Psoas muscle (tissue), 8 donors: Measurements from ENCODE around the gene TRIM22. TPM values are rescaled to one million over a fixed set of nuclear protein-coding genes. Genes with fewer than 3 reads are reported as not detected.

ENCODE experiments used
- ATAC-seq, 4 donors: fragments of 200-7000 bp; cut with Tn5 transposase; one replicate each; pipeline ENCODE4 v1.9.1; 2020; ENCODE audit warnings: moderate library complexity in 3 of 4, mild to moderate bottlenecking in 2 of 4
- DNase-seq, 2 donors: peaks; one replicate each; pipeline ENCODE4 v3.0.0-alpha.2; 2020
- H3K27ac ChIP-seq: fragments of 200-600 bp; one replicate; pipeline ENCODE4 v1.8.0; 2022
- H3K27me3 ChIP-seq, 3 donors: fragments of 200-600 bp in 1 of 3; one replicate each; pipeline versions ENCODE4 v1.6.1 to v1.8.0; 2013 to 2022; ENCODE audit warnings: low read length in 2 of 3, mild to moderate bottlenecking in 2 of 3, moderate library complexity in 1 of 3; ENCODE audit not compliant: insufficient read depth in 3 of 3
- H3K36me3 ChIP-seq, 2 donors: fragments of 200-600 bp in 1 of 2; one replicate each; pipeline versions ENCODE4 v1.6.1 to v1.8.0; 2013 to 2022; ENCODE audit warnings: low read depth in 1 of 2, mild to moderate bottlenecking in 1 of 2, moderate library complexity in 1 of 2; ENCODE audit not compliant: insufficient read depth in 1 of 2
- H3K4me1 ChIP-seq: fragments of 200-600 bp; one replicate; pipeline ENCODE4 v1.8.0; 2022
- H3K4me3 ChIP-seq: fragments of 200-600 bp; one replicate; pipeline ENCODE4 v1.8.0; 2022; ENCODE audit warnings: mild to moderate bottlenecking
- H3K9me3 ChIP-seq: fragments of 200-600 bp; one replicate; pipeline ENCODE4 v1.8.0; 2022
- WGBS, 3 donors: extraction: QIAGEN DNeasy Blood & Tissue Kit; methylation state at CpG; one replicate each; pipeline versions ENCODE4 v1.1.6 to v1.1.7; 2013; 5-methylcytosine and 5-hydroxymethylcytosine counted together
- intact Hi-C, 2 donors: fragments of 100-400 bp; cut with DNase I; formaldehyde crosslinking; loops; one replicate each; pipeline versions ENCODE4 v1.11.0 to v1.14.2; 2022
- polyA plus RNA-seq, 3 donors: library from polyadenylated mRNA; stranded (reverse); fragments of 200-250 nt; gene quantifications; one replicate each; pipeline ENCODE4 v1.2.3, GENCODE V29; 2013
- total RNA-seq, 4 donors: library from RNA; stranded (reverse); fragmentation: NEBNext Ultra II Directional in 2 of 4; extraction: Animal tissue kit (Norgen Biotek cat#: 25700) in 2 of 4; gene quantifications; one replicate each; pipeline versions ENCODE4 v1.2.1 to v1.2.4, GENCODE V29; 2021 to 2023
- TF ChIP-seq, protein P1 (sequence below): fragments of 200-600 bp; IDR thresholded peaks from one replicate; pipeline ENCODE4 v1.8.0; 2022; ENCODE audit warnings: antibody characterized with exemption
- donor health status: healthy with polysubstance abuse.
- donor health status: DM: no; HTN: no; CAD: no; lungs with moderate emphysema.
- donor health status: Bipolar disorder and iron deficiency.
- donor health status: healthy.
- donor health status: DM: yes; HTN: yes; CAD: no.
- donor health status: DM: no; HTN: no; CAD: no.
- donor health status: DM: no; HTN: no; CAD: no.
- donor health status: DM: yes; HTN: yes; CAD: no.

Gene TRIM22
- total and polyA plus RNA-seq, 7 donors, result 5.1 to 12.4 (median 6.2) TPM

DNA sequence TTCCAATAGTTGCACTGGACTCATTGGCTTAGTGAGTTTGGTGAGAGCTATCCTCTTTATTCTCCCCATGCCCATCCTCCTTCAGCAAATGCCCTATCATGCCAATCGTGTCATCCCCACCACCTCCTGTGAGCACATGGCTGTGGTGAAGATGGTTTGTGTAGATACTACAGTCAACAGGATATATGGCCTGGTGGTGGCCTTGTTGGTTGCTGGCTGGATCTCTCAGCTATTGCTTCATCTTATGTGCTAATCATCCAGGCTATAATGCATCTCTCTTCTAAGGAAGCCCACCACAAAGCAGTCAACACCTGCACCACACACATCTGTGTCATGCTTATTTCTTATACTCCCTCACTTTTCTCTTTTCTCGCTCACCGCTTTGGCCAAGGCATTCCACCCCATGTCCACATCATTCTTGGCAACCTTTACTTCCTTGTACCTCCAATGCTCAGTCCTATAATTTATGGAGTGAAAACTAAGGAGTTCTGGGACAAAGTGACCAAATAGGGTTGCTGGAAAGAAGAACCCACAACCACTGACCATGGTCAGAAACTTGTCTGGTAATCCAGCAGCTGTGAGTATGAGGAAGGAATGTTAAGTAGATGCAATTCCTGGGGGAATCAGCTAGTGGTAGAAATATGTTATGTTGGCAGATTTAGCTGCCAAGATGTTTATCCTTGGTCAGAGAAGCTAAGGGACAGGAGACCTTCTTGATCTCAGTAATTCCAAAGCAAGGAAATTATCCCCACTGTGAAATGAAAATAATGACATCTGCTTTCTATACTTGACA lies 30.3 kb downstream of the TRIM22 start:
- no peaks in the 10 kb centered on the region for H3K36me3 ChIP-seq
- no peaks in the 10 kb centered on the region for H3K27me3 ChIP-seq
- DNase-seq (no peak), ATAC-seq (no peak)
- H3K9me3 ChIP-seq, result no peaks in the 10 kb centered on the region
- intact Hi-C loops, result no loop called here
- TF ChIP-seq, protein P1, sequence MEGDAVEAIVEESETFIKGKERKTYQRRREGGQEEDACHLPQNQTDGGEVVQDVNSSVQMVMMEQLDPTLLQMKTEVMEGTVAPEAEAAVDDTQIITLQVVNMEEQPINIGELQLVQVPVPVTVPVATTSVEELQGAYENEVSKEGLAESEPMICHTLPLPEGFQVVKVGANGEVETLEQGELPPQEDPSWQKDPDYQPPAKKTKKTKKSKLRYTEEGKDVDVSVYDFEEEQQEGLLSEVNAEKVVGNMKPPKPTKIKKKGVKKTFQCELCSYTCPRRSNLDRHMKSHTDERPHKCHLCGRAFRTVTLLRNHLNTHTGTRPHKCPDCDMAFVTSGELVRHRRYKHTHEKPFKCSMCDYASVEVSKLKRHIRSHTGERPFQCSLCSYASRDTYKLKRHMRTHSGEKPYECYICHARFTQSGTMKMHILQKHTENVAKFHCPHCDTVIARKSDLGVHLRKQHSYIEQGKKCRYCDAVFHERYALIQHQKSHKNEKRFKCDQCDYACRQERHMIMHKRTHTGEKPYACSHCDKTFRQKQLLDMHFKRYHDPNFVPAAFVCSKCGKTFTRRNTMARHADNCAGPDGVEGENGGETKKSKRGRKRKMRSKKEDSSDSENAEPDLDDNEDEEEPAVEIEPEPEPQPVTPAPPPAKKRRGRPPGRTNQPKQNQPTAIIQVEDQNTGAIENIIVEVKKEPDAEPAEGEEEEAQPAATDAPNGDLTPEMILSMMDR, result no peak
- WGBS, 3 donors, result 89 to 99% (median 94%) methylated on average over 3 of the region's 3 CpGs
- H3K27ac ChIP-seq, result no peak overlapping the region
- no peak overlapping the region for H3K4me3 ChIP-seq
- H3K4me1 ChIP-seq, result no peaks in the 10 kb centered on the region

DNA sequence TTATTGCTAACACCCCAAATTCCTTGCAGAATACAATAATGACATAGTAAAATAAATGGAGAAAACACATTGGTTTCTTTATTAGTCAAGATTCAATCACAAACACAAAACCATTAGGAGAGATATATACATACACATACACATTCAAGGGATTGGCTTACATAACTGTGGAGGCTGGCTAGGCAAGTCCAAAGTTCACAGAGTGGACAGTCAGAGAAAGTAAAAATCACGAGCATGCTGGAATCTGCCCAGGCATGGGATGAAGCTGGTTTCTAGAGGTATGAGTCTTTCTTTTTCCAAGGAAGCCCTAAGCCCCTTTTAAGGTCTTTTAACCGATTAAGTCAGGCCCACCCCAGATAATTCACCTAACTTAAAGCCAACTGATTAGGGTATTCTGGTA lies 33.0 kb downstream of the TRIM22 start:
- TF ChIP-seq, protein P1, result no peak
- Histone ChIP-seq H3K36me3 (no peaks in the 10 kb centered on the region), H3K4me3 (no peak overlapping the region), H3K27ac (no peak overlapping the region), H3K9me3 (no peaks in the 10 kb centered on the region), H3K27me3 (no peaks in the 10 kb centered on the region), H3K4me1 (no peaks in the 10 kb centered on the region)
- ATAC-seq (no peak), DNase-seq (no peak)
- intact Hi-C loops, result no loop called here
- 63 to 75% (median 69%) methylated on average over 2 of the region's 2 CpGs for WGBS, 3 donors

DNA sequence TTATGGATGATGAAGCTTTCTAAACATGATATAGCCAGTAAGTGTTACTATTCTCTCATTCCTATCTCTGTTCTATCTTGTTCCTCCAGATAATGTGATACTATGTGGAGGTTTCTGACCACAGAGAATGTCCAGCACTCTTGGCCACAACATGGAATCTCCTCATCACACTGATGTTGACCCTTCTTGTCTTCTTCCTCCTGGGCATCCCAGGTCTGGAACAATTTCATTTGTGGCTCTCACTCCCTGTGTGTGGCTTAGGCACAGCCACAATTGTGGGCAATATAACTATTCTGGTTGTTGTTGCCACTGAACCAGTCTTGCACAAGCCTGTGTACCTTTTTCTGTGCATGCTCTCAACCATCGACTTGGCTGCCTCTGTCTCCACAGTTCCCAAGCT lies 36.8 kb downstream of the TRIM22 start:
- intact Hi-C loops, result no loop called here
- H3K36me3 ChIP-seq, result no peaks in the 10 kb centered on the region
- ATAC-seq (no peak), DNase-seq (no peak)
- no peaks in the 10 kb centered on the region for H3K27me3 ChIP-seq
- H3K4me3 ChIP-seq, result no peak overlapping the region
- TF ChIP-seq, protein P1, result no peak
- no peaks in the 10 kb centered on the region for H3K9me3 ChIP-seq
- no peaks in the 10 kb centered on the region for H3K4me1 ChIP-seq
- 88 to 96% (median 93%) methylated on average over 1 of the region's 1 CpG for WGBS, 3 donors
- H3K27ac ChIP-seq, result no peak overlapping the region

DNA sequence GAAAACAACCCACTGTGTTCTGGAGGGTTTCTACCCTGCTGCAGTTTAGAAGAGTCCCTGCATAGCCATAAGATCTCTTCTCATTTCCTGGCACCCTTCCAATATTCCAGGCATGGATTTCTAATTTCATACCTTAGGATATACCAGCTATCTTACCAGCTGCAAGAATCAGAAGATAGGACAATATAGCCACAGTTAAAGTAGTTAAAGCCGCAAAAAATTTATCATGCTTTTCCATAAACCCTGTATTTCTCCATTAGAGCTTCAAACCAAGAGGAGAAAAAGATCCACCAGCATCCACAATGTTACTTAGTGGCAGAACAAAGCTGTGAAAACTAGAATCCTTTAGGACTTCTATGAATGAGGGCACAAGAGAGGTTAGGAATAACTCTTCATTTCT lies 38.1 kb downstream of the TRIM22 start:
- ATAC-seq (no peak), DNase-seq (no peak)
- Histone ChIP-seq H3K9me3 (no peaks in the 10 kb centered on the region), H3K4me3 (no peak overlapping the region), H3K4me1 (no peaks in the 10 kb centered on the region), H3K36me3 (no peaks in the 10 kb centered on the region), H3K27me3 (no peaks in the 10 kb centered on the region), H3K27ac (no peak overlapping the region)
- WGBS, 3 donors, result 71 to 75% (median 73%) methylated on average over 1 of the region's 1 CpG
- TF ChIP-seq, protein P1, result no peak
- intact Hi-C loops, result no loop called here

DNA sequence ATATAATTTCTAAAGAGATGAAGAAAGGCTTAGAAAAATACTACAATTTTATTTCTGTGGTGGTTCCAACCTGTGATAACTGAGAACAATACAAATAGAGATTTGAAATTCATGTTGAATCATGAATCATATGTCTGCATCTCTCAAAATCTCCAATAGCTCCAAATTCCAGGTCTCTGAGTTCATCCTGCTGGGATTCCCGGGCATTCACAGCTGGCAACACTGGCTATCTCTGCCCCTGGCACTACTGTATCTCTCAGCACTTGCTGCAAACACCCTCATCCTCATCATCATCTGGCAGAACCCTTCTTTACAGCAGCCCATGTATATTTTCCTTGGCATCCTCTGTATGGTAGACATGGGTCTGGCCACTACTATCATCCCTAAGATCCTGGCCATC lies 46.8 kb downstream of the TRIM22 start, which contains the start of gene OR56B1:
TSS of gene OR56B1 (plus strand) at position 53 of the 400 bp plus-strand sequence. CDS start at position 122, 69 bp downstream.
- no peak for ATAC-seq
- TF ChIP-seq, protein P1, result no peak
- WGBS, 3 donors, result 26 to 41% (median 31%) methylated on average over 1 of the region's 1 CpG

More for the DNA sequence above, 46.8 kb downstream of the TRIM22 start, which contains the start of gene OR56B1:
- Histone ChIP-seq H3K27me3 (no peaks in the 10 kb centered on the region), H3K27ac (no peak within 1 kb of the TSS), H3K4me1 (no peaks in the 10 kb centered on the region), H3K4me3 (no peak within 1 kb of the TSS), H3K9me3 (no peaks in the 10 kb centered on the region), H3K36me3 (no peaks in the 10 kb centered on the region)
- DNase-seq, result no peak
- intact Hi-C loops, result no loop called here
